GM12878 (cell line): ENCODE measurements around the gene SH2D7. TPM values are rescaled to one million over a fixed set of nuclear protein-coding genes. Genes with fewer than 3 reads are reported as not detected.
A peak's percentile ranks its signal among the peaks of the same experiment; 100 is the strongest.

Experiments used
- ASH2L ChIP-seq: fragments of 300-600, 200-600 bp; sonication (generic); IDR thresholded peaks from 2 replicates; pipeline ENCODE4 v1.6.1; 2017; ENCODE audit warnings: low read depth, mild to moderate bottlenecking, borderline replicate concordance
- ATF7 ChIP-seq: fragments of 450-650 bp; IDR thresholded peaks from 2 replicates; pipeline ENCODE4 v1.6.1; 2016; ENCODE audit warnings: low read depth, mild to moderate bottlenecking
- BCLAF1 ChIP-seq: fragments of 450-650 bp; IDR thresholded peaks from 2 replicates; pipeline ENCODE4 v1.6.1; 2017; ENCODE audit warnings: antibody characterized with exemption, mild to moderate bottlenecking, moderate library complexity
- CBFB ChIP-seq: IDR thresholded peaks from 2 replicates; pipeline ENCODE4 v1.6.1; 2016; ENCODE audit warnings: antibody characterized with exemption, low read depth
- DPF2 ChIP-seq: fragments of 450-650 bp; IDR thresholded peaks from 2 replicates; pipeline ENCODE4 v1.6.1; 2017; ENCODE audit warnings: mild to moderate bottlenecking
- EED ChIP-seq: sonication (generic); IDR thresholded peaks from 2 replicates; pipeline ENCODE4 v1.6.1; 2016; ENCODE audit warnings: antibody characterized with exemption, low read depth
- ESRRA ChIP-seq: IDR thresholded peaks from 2 replicates; pipeline ENCODE4 v1.6.1; 2012; ENCODE audit warnings: mild to moderate bottlenecking, low read length, improper control_type of control experiment
- ETV6 ChIP-seq, 2 experiments: fragments of 450-650 bp in 1 of 2; IDR thresholded peaks in 1 of 2; conservative IDR thresholded peaks in 1 of 2; 2 replicates each; pipeline ENCODE4 v1.6.1; 2014; ENCODE audit warnings: antibody characterized with exemption in 1 of 2, borderline replicate concordance in 1 of 2, low read depth in 1 of 2, mild to moderate bottlenecking in 1 of 2, moderate library complexity in 1 of 2
- HCFC1 ChIP-seq: fragments of 150-350 bp; IDR thresholded peaks from 2 replicates; pipeline ENCODE4 v1.6.1; 2014; ENCODE audit warnings: low read length
- HDGF ChIP-seq: fragments of 450-650 bp; IDR thresholded peaks from 2 replicates; pipeline ENCODE4 v1.6.1; 2016; ENCODE audit warnings: antibody characterized with exemption
- KAT2A ChIP-seq: conservative IDR thresholded peaks from 2 replicates; pipeline ENCODE4 v1.6.1; 2011; ENCODE audit warnings: low read depth, low read length; ENCODE audit not compliant: control insufficient read depth
- NR2C1 ChIP-seq: fragments of 450-650 bp; IDR thresholded peaks from 2 replicates; pipeline ENCODE4 v1.6.1; 2017; ENCODE audit warnings: antibody characterized with exemption, mild to moderate bottlenecking, moderate library complexity
- PAX5 ChIP-seq: IDR thresholded peaks from 2 replicates; pipeline ENCODE4 v1.6.1; 2011; ENCODE audit warnings: low read depth, low read length, borderline replicate concordance
- POLR2A ChIP-seq: IDR thresholded peaks from 2 replicates; pipeline ENCODE4 v1.6.1; 2011; ENCODE audit warnings: low read depth, mild to moderate bottlenecking, low read length
- RB1 ChIP-seq: fragments of 450-650 bp; formaldehyde crosslinking; IDR thresholded peaks from 2 replicates; pipeline ENCODE4 v1.6.1; 2017; ENCODE audit warnings: mild to moderate bottlenecking, borderline replicate concordance
- STAT1 ChIP-seq: fragments of 450-650 bp; conservative IDR thresholded peaks from 2 replicates; pipeline ENCODE4 v1.6.1; 2014; ENCODE audit warnings: antibody characterized with exemption, mild to moderate bottlenecking
- TBL1XR1 ChIP-seq: IDR thresholded peaks from 2 replicates; pipeline ENCODE4 v1.6.1; 2012; ENCODE audit warnings: low read depth, low read length, improper control_type of control experiment
- TCF12 ChIP-seq: IDR thresholded peaks from 2 replicates; pipeline ENCODE4 v1.6.1; 2011; ENCODE audit warnings: low read depth, mild to moderate bottlenecking, low read length
- YBX1 ChIP-seq: fragments of 450-650 bp; IDR thresholded peaks from 2 replicates; pipeline ENCODE4 v1.6.1; 2016; ENCODE audit warnings: antibody characterized with exemption
- ZBED1 ChIP-seq: IDR thresholded peaks from 2 replicates; pipeline ENCODE4 v1.6.1; 2016; ENCODE audit warnings: borderline replicate concordance
- ZNF207 ChIP-seq: fragments of 450-650 bp; IDR thresholded peaks from 2 replicates; pipeline ENCODE4 v1.6.1; 2014; ENCODE audit warnings: antibody characterized with exemption, mild to moderate bottlenecking, borderline replicate concordance
- ZNF274 ChIP-seq: IDR thresholded peaks from one replicate; pipeline ENCODE4 v1.8.0; 2011; ENCODE audit not compliant: insufficient read length, insufficient read depth
- ZZZ3 ChIP-seq: IDR thresholded peaks from 2 replicates; pipeline ENCODE4 v1.6.1; 2011; ENCODE audit warnings: low read depth; ENCODE audit not compliant: control insufficient read depth, insufficient read length
- polyA plus RNA-seq, 11 experiments: library from polyadenylated mRNA; depleted of rRNA in 4 of 11; unstranded in 6 of 11; stranded (reverse) in 5 of 11; fragments of >200 nt; fragmentation: Nextera tagmentation in 4 of 11; fragmentation: Illumina TruSeq in 1 of 11; extraction: Ambion mirVana in 4 of 11; extraction: Trizol in 1 of 11; gene quantifications; 1 replicate in 1 of 11; 2 replicates in 10 of 11; pipeline versions ENCODE4 v1.2.1 to v1.2.3, GENCODE V29; 2011 to 2016; ENCODE audit warnings: inconsistent platforms in 2 of 11, missing spikeins in 2 of 11, low read depth in 1 of 11
- total RNA-seq, 4 experiments: library from RNA; depleted of rRNA in 3 of 4; stranded (reverse); fragments of >200 nt in 3 of 4; fragmentation: Illumina TruSeq in 1 of 4; extraction: Trizol in 1 of 4; gene quantifications; 2 replicates each; pipeline versions ENCODE4 v1.2.1 to v1.2.3, GENCODE V29; 2013 to 2021
- TF ChIP-seq, protein P1 (sequence below): fragments of 450-650 bp; IDR thresholded peaks from 2 replicates; pipeline ENCODE4 v1.6.1; 2016; ENCODE audit warnings: mild to moderate bottlenecking
- TF ChIP-seq, protein P2 (sequence below): fragments of 450-650 bp; IDR thresholded peaks from 2 replicates; pipeline ENCODE4 v1.6.1; 2017; ENCODE audit warnings: mild to moderate bottlenecking
- TF ChIP-seq, protein P3 (sequence below): fragments of 450-650 bp; IDR thresholded peaks from 2 replicates; pipeline ENCODE4 v1.6.1; 2014; ENCODE audit warnings: mild to moderate bottlenecking

SH2D7 gene
- total and polyA plus RNA-seq, 10 of the 15 experiments (the other 5 are each of a cell fraction or from before 2014, with no cell fraction given) = 0.04 to 0.06 TPM; not detected in 8

GRCh38 chr15:78077053-78077870 lies 15.1 kb upstream of the SH2D7 start, which contains the start of gene TBC1D2B (continued):
- TF ChIP-seq, protein P1, sequence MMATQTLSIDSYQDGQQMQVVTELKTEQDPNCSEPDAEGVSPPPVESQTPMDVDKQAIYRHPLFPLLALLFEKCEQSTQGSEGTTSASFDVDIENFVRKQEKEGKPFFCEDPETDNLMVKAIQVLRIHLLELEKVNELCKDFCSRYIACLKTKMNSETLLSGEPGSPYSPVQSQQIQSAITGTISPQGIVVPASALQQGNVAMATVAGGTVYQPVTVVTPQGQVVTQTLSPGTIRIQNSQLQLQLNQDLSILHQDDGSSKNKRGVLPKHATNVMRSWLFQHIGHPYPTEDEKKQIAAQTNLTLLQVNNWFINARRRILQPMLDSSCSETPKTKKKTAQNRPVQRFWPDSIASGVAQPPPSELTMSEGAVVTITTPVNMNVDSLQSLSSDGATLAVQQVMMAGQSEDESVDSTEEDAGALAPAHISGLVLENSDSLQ = no peak
- TF ChIP-seq ZBED1 (no peak), CBFB (no peak), BCLAF1 (no peak), ETV6 (conservative IDR thresholded peaks at IDR 0.05 in 1 of 2, IDR thresholded peaks at IDR 0.05 in 1 of 2; ENCODE audit: borderline replicate concordance in 1 of 2, low read depth in 1 of 2) (no peak), TCF12 (peak; percentile 44; the same call in 1 of the 2 replicates), HCFC1 (peak; percentile 73), ZNF274 (no peak), EED (no peak), ZNF207 (0 out of 2 replicates have a peak, but pooled peaks have one; percentile 22), TBL1XR1 (no peak), ESRRA (no peak), POLR2A (no peak), HDGF (peak; percentile 92), YBX1 (no peak), NR2C1 (peak; percentile 40; the same call in 1 of the 2 replicates), RB1 (peak; percentile 75; the same call in 1 of the 2 replicates), ATF7 (no peak), STAT1 (no peak), KAT2A (no peak), DPF2 (peak; percentile 73), PAX5 (peak; percentile 13; the same call in 1 of the 2 replicates), ASH2L (no peak), ZZZ3 (no peak)
- TF ChIP-seq, protein P2, sequence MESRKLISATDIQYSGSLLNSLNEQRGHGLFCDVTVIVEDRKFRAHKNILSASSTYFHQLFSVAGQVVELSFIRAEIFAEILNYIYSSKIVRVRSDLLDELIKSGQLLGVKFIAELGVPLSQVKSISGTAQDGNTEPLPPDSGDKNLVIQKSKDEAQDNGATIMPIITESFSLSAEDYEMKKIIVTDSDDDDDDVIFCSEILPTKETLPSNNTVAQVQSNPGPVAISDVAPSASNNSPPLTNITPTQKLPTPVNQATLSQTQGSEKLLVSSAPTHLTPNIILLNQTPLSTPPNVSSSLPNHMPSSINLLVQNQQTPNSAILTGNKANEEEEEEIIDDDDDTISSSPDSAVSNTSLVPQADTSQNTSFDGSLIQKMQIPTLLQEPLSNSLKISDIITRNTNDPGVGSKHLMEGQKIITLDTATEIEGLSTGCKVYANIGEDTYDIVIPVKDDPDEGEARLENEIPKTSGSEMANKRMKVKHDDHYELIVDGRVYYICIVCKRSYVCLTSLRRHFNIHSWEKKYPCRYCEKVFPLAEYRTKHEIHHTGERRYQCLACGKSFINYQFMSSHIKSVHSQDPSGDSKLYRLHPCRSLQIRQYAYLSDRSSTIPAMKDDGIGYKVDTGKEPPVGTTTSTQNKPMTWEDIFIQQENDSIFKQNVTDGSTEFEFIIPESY = no peak
- TF ChIP-seq, protein P3, sequence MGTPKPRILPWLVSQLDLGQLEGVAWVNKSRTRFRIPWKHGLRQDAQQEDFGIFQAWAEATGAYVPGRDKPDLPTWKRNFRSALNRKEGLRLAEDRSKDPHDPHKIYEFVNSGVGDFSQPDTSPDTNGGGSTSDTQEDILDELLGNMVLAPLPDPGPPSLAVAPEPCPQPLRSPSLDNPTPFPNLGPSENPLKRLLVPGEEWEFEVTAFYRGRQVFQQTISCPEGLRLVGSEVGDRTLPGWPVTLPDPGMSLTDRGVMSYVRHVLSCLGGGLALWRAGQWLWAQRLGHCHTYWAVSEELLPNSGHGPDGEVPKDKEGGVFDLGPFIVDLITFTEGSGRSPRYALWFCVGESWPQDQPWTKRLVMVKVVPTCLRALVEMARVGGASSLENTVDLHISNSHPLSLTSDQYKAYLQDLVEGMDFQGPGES = no peak
